Renal cortical epithelial cell (primary cell): Measurements from ENCODE around the gene NAPB. TPM values are rescaled to one million over a fixed set of nuclear protein-coding genes. Genes with fewer than 3 reads are reported as not detected.
A peak's percentile ranks its signal among the peaks of the same experiment; 100 is the strongest.

Experiments
- DNase-seq: peaks from one replicate; pipeline ENCODE4 v3.0.0-alpha.2; 2011; ENCODE audit warnings: low read depth
- total RNA-seq: library from RNA; depleted of rRNA; stranded (reverse); fragments of >200 nt; gene quantifications from 2 replicates; pipeline ENCODE4 v1.2.3, GENCODE V29; 2014

Gene NAPB
- total RNA-seq, 1 donor from 2014 or later, result 10.1 TPM

DNA sequence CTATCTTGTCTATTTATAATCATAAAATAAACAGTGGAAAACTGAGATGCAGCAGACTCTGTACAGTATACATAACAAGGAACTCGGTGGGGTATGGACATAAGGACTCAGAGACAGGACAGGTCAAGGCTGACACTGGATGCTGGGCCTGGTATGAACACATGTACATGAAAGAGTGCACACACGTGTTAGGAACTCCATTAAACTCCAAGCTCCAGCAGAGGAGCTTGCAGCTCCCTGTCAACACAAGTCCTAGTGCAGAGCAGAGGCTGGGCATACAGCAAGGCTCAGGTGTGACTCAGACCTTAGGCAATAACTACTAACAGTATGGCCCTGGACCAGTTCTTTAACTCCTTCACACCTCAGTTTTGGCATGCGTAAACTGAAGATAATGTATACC, 17.1 kb downstream of the NAPB start:
- DNase-seq, result peak; percentile 45

DNA sequence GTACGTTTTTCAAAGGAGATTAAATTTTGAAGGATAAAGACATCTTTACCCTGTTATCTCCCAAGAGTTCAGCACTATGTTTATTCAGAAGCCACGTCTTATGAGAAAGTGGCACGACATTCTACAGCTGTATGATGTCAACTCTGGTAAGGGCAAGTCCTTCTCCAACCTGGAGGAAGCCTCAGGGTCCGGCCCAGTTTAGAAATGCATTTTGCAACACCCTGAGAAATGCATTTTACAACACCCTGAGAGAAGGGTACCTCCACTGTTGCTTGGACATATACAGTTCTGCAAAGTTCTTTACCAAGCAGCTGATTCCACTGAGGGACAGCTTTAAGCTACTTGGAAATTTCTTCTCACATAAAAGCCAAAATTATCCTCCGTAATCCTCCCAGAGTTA, 17.5 kb downstream of the NAPB start:
- DNase-seq, result no peak

DNA sequence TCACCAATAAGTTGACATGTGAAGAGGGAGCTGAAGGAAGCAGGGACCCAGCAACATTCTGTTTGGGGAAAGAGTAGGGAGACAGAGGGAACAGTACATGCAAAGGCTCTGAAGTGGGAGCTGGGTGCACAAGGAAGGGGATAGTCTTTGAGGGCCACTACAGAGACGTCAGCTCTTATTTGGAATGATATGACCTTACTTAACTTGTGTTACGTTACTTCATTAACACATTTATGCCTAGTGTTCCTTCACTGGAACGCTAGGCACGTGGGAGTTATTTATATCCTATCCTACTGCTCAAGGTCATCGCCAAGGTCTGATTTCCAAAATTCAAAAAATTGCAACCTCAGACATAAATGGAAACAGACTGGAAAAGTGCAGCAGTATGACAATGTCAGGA, 20.2 kb downstream of the NAPB start:
- DNase-seq, result no peak

DNA sequence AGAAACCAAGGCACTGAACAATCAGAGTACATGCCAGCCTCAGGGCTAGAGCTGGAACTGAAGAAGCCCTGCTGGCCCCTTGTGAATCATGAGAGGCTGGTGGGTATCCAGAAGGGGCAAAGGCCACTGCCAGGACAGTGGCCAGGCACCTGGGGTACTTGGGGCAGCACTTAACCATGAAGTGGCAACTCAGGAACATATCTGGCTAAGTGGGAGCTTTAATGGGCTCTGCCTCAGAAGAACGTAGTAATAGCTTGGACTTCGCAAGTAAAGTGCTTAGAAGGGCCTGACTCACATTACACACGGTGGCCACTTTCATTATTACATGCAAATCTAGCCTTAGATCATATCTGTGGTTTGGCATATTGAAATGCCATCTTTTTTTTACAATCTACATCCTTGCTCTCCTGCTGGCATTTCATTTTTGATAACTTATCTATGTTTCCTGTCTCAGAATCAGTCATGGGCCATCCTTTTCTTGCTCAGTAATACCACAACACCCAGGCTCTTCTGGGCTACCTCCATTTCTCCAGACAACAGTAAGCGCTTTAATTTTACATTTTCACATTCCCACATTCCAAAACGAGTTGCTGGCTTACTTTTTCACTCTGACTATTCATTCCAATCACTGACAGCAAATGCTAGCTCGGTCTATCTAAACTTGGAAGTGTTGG, 21.6 kb downstream of the NAPB start:
- DNase-seq, result peak; percentile 26

DNA sequence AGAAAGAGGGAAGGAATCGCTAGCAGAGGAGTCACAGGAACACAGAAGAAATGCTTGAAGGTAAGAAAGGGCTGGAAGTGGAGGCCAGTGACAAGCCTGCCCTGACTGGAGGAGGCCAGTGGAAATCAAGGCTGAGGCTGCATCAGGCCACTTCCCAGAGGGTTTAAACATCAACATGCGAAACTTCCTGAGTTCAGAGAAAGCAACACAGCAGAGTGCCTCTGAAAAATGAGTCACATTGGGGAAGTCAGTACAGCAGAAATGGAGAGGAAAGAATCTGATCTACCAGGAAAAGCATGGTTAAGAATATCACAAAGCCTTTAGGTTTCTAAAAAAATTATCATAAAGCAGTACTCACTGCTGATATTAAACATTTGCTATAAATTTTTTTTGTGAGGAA, 23.3 kb downstream of the NAPB start:
- DNase-seq, result peak; percentile 71

DNA sequence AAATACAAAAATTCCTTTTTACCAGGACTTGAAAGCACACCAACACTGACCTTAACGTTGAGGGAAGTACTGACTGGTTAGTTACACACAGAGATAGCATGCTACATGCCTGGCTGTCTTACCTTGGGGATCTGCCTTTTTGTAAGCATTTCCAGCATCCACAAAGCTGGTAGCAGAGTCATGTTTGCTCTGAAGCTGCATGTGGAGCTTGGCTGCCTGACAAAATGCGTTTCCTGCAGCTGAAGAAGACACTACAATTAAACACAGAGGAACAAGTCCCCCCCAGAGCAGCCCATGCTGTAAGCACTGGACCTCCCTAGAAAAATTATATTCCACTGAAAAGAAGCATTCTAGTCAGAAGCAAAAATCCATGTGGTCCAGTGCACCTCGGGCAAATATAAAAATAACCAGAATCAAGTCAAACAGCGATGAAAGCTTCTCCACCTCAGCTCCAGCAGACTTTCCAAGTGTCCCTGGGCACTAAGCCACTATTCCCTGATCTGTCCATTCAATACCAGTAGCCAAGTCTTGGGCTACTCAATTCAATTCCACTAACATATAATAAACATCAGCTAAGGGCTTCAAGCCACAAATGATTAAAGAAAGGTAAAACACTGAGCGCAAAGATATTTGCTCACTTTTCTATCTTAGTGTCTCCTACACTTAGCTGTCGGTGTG, 24.2 kb downstream of the NAPB start:
- DNase-seq, result no peak

DNA sequence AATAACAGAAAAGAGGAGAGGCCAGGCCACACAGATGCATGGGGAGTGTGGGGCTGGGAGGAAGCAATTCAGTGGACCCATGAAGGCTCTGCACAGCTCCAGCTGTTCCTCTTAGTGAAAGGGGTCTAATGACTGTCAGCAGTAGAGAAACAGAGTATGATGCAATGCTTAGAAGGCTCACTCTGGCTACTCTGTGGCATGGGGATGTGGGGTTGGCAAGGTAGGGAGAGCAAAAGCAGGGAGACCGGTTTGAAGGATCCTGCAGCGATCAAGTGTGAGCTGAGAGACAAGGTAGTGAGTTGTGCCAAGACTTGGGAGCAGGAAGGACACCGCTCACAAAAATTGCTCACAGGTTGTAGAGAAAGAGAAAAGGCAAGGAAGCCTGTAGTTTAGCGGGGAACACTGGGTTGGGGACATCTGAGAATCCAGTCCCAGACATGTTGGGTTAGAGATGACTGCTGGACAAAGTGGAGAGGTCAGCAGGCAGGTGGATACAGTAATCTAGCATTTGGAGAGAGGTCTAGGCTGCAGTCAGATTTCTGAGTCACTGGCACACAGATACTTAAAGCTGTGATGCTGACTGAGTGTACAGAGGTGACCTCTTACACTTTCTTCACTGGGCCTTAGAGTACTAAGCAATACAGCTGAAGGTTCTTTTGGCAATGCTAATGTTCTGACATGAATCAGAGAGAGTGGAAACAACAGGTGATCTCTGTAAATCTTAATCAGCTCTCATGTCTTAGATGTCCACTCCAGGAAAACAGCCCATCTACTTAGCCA, 27.1 kb downstream of the NAPB start:
- DNase-seq, result no peak

DNA sequence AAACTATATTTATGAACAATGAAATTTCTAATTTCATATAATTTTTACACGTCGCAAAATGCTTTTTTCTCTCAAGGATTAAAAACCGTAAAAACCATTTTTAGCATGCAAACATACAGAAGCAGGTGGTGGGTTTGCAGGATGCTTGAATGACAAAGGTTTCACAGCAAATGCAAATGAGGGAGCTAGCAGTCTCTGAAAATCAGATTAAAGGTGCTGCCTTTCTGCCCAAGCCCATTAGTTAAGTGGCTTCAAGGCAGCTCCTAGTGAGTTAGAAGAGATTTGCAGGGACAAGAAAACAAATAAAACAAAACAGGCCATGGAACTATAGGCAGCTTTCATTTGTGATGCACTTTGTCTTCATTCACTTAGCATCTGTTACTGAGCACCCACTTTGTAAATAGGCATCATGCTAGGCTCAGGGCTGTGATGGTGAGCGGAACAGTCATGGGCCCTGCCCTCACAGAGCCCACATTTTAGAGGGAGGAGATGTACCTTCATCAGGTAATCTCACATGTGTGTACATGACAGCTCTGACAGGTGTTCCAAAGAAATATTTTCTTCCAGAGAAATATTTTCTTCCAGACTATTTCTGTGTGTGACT, 29.5 kb downstream of the NAPB start:
- no peak for DNase-seq

DNA sequence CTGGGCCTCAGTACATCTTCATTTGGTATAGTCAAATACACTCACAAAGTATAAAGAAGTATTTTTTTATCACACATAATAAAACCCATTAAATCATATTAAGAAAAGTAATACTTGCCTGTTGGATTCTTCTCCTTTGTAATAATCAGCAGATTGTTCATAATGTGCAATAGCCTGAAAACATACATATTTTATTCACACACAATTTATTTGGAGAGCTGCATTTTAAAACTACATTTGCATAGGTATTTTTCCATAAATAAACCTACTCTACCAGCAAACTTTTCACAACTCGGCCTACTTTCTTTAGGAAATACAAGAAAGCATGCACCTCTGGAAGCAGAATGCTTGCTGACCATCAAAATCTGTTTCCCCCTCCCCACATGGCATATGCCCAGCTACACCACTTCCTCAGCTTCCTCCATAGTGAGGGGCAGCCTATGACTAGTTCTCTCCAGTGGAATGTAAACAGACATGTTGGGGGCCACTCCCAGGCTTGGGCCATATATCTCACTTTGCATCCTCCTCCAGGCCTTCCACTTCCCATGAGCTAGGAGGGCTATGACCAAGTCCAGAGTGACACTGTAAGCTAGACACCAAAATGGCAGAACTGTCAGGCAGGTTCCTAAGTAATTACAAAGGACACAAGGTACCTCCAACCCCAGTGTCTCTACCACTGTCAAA, 31.1 kb downstream of the NAPB start:
- DNase-seq, result no peak

DNA sequence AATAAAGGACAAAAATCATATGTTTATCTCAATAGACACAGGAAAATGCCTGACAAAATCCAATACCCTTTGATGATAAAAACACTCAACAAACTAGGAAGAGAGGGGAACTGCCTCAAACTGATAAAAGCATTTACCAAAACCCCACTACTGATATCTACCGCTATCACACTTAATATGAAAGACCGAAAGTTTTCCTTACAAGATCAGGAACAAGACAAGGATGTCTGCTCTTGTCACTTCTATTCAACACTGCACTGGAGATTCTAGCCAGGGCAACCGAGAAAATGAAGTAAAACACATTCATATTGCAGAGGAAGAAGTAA, 34.2 kb downstream of the NAPB start:
- DNase-seq, result no peak

DNA sequence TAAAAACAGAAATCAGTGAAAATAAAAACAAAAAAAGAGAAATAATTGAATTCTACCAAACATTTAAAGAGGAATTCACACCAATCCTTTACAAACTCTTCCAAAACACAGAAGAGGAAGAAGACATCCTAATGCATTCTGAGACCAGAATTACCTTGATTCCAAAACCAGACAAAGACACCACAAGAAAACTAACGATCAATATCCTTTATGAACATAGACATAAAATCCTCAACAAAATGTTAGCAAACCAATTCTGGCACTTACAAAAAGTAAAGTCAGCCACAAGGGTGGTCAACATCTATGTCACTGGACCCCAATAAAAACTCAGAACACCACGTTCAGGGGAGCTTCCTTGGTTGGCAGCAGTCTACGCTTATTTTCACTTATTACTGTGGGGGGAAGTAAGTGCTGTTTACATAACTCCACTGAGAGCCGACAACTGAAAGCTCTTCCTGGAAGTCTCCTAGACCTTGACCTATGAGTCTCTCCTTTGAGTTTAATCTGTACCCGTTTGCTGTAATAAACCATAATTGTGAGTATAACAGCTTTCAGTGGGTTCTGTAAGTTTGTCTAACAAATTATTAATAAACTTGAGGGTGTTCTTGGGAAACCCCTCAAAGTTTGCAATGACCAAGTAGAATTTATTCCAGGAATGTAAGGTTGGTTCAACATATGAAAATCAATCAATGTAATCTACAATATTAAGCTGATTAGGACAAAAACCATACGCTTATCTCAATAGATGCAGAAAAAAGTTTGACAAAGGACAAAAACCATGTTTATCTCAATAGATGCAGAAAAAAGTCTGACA, 34.8 kb downstream of the NAPB start:
- DNase-seq, result no peak

DNA sequence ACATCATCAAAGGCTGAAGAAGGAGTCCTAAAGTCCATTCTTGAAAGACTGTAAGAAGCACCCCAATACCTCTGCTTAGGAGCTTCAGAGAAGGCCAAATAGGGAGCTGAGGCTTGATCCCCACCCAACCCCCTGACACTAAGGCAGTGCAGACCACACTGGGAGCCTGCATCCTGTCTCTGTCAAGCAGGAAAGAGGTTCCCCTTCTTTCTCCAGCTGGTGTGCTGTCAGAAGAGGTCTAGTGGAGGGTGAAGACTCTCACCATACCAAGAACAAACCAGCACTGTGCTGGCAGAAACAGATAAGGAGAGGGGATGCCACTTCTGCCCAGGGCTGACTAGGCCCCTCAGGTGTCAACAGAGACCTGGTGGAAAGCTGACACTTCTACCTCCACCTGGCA, 39.4 kb downstream of the NAPB start:
- DNase-seq, result no peak

DNA sequence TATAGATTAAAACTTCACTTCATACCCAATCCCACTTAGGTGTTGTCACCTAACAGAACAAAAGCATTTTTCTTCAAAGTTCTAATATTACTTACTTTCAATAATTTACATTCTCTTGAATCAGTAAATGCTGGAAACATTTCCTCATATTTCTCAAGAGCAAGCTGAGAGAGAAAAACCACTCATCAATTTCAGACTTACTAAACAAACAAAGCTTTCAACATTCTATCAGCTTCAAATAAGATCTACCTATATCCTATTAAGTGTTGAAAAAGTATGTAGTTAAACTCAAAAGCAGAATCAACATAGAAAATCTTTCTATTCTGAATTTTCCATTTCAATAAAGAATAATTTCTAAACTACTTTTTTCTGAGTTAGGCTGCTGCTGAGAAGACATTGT, 41.5 kb downstream of the NAPB start:
- no peak for DNase-seq

DNA sequence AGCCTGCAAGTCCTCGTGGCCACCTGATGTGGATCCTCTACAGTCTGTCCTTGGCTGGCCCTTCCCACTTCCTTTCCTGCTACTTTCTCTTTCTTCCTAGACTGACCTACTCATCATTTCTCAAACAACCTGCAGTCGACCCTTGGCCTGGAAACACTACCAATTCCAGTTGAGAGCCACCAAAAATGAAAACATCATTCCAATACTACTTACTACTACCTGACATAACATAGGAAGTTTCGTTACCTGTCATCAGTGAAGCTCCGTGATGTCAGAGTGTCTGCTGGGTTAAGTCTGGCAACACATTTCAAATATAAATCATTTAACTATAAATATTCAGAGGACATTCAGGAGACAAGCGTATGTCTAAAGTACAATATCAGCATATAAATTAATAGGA, 45.5 kb downstream of the NAPB start:
- no peak for DNase-seq

DNA sequence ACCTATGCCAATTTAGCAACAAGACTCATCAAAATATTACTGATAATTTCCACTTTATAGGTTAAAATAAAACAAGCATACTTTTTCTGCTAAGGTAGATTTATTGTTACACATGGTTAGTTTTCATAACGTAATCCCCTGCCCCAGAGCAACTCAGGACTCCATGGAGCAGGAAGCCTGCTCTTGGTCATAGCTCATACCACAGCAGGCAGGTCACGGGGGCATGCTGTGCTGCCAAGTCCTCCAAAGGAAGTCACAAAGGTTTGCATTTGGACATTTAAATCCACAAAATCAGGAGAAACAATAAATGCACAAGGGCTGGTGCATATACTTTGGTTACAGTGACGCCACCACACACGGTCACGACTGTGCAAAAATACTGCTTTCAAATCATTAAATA, 46.8 kb downstream of the NAPB start:
- peak; percentile 16 for DNase-seq

DNA sequence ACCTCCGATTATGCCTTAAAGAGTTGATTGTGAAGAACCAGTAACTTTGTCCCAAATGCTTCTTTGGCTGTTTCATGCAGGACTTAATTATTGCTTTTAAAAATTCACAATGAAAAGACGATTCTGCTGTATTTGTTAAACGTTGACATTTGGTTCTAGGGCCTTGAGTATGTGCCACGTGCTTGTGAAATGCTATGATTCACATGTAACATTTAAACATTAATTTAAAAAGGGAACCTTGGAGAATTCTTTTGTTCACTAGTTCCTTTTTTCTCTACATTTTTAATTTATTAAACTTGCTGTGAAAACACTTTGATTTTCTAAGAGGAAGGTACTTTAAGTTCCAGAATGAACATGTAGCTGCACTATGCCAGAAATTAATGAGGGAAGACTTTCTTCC, 49.8 kb downstream of the NAPB start:
- no peak for DNase-seq

DNA sequence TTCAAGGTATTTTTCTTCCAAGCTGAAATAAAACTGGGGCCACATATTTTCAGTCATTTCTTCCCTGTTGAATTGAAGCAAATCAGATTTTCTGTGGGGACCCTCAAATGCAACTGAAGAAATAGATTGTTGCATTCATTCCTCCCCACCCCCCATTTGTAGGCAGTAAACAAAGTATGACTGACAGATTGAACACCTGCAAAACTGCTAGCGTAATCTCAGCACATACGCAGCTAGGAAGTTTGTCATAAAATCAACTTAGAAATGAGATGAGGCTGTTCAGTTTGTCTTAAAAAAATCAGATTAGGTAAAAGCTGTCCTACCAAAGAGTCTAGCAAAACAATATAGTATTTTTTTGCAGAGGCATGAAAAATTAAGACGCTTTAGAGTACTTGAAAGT, 50.4 kb downstream of the NAPB start:
- DNase-seq, result no peak

DNA sequence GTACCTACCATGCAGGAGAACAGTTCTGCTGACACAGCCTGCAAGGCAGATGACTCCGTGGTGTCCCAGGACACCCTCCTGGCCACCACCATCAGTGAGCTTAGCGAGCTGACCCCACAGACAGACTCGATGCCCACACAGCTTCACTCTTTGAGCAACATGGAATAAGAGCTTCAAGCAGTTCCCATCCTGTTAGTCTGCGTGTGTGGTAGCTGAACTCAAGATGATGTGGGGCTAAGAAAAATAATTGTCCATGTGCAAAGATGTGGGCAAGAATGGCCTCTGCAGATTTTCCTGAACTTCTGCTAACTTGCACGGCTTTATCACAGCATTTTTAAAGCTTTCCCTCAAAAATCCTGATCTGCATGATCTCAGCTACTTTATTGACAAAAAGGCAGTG, 51.0 kb downstream of the NAPB start:
- DNase-seq, result no peak

DNA sequence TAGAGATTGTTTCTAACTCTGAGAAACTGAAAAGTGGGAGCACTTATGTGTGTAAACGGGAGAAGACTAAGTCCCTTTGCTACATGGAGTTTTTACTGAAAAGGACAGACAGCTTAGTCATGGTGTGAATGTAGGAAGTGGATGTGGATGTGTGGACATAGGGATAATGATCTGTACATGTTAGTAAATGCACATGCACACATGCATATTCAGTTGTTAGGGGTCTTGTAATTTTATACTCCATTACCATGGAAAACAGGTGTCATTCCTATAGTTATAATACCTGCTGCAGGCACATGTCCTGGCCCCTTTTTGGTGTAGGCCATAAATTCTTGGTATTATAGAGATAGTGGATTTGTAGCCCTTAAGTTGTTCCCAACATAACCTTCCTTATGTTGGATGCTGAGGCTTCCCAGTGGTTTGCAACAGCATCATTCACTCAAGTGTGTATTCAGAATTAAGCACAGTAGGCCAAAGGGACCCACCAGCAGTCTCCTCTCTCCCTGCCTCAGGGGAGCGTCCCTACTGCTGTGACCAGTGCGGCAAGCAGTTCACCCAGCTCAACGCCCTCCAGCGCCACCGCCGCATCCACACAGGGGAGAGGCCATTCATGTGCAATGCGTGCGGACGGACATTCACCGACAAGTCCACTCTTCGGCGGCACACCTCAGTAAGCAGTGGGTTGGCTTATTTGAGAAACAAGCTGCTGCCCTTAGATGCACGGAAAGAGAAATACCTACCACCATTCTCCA, 52.0 kb downstream of the NAPB start:
- DNase-seq, result no peak

DNA sequence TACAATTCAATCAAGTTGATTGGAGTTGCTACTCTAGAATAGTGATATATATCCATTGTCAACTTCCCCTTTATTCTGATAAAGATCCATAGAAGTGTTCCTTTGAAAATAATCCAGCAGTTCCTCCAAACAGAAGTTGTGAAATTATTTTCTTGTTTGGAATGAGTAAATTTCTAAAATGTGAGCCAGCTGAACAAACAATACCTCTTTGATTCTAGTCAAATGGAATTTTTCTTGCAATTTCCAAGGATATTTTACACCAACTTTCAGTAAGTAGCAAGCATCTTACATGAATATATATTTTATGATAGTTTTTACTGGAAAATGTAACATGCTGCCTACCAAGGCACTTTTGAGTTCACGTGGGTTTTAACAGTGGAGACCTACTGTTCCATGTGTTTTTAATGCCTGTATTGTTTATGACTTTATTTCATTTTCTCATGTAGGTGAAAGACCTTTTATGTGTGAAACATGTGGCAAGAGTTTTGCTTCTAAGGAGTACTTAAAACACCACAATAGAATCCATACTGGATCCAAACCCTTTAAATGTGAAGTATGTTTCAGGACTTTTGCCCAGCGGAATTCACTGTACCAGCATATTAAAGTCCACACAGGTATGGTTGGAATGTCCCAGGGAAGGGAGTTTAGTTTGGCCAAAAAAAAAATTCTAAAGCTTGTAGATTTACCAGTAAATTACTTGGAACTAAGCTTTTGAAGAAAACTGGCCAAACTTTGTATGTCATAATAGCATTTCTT, 52.8 kb downstream of the NAPB start:
- DNase-seq, result no peak
